Activated T-cell treated with anti-CD3 and anti-CD28 coated beads, Interleukin-2, amount 50 U/mL, for 48 hours (primary cell): ENCODE measurements around the gene NATD1.

ENCODE experiments used
- DNase-seq, 2 experiments: peaks; one replicate each; pipeline ENCODE4 v3.0.0-alpha.2; 2020

The NATD1 gene

GRCh38 chr17:21275047-21275578, 21.9 kb upstream of the NATD1 start:
- peak in 1 of 2 experiments; percentile 34 for DNase-seq

DNA sequence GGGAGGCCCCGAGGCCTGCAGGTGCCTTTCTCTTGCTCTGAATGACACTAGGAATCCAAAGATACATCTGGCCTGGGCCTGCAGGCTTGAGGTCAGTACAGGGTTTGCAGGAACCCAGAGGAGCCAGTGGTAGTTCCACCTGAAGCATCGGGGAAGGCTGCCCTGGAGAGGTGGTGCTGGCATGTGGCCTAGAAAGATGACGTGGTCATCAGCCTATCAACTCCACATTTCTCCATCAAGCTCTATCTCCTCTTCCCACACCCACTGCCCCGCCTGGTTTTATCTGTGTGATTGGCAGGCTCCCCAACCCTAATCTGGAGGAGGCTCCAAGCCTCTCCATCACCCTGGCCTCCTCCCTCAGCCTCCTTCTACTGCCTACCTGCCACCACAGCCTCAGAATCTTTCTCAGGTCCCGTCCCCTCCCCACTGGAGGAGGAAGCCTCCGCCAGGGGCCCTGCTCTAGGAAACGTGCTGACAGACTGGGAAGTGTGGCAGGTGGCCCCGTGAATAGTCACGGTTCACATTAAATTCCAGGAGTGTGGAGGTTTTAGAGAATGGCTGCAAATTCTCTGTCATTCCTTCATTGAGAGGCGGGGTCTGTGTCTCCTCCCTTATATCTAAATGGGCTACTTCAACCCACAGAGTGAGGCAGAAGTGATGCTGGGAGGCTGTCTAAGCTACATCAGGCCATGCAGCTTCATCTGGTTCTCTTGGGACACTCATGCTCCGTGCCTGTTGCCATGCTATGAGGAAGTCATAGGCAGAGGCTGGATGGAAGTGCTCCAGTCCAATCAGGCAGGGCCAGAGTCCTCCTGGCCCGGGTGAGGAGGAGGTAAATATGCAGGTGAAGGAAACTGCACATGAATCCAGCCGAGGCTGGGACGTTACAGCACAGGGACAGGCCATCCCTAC, 19.9 kb upstream of the NATD1 start:
- no peak for DNase-seq

- no peak for DNase-seq
Measured at GRCh38 chr17:21272250-21272649, 19.0 kb upstream of the NATD1 start.

GRCh38 chr17:21271454-21272183, 18.4 kb upstream of the NATD1 start:
- DNase-seq = no peak

GRCh38 chr17:21269394-21269793, 16.2 kb upstream of the NATD1 start:
- DNase-seq = no peak

GRCh38 chr17:21268596-21269188, 15.5 kb upstream of the NATD1 start:
- DNase-seq = no peak

DNA sequence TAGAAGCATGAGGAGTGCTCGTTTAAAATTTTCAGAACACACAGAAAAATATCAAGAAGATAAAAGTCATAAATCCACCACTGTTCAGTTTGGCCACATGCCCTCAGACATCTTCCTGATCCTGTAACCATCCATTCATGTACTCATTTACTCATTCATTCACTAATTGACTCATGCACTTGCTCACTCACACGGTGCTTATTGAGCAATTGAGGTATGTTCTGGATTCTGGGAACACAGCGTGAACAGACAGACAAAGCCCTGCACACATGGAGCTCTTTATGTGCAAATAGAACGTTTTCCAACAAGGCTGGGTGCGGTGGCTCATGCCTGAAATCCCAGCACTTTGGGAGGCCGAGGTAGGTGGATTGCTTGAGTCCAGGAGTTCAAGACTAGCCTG, 10.2 kb upstream of the NATD1 start:
- DNase-seq = no peak

DNA sequence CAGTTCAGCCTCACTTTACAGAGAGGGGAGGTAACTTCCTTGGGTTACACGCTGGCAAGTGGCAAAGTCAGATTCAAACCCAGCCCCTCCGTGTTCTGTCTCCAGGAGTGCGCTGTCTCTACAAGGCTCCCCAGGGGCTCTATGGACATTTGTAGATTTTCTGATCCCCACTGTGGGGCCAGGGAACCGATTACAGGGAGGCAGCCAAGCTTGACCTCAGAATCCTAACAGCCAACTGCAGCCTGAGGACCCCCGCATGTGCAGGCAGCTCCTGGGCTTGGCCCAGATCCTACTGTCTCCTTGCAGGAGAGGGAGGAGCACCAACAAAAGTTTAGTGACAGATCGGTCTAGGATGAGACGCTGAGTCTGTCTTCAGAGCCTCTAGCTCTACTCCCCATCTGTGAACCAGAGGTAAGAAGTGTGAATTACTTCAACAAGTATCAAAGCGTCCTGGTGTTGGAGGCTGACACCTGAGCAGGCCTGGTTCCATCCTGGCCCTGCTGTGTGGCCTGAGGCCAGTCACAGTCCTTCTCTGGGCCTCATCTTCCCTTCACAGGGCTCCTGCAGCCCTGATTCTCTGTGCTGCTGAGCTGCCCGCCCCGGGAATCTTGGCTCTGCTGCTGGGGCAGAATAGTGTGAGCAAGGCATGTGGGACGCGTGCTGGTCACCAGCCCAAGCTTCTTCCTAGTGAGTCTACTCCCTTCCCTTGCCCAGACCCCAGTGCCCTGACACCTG, 9.2 kb upstream of the NATD1 start:
- DNase-seq = no peak

DNA sequence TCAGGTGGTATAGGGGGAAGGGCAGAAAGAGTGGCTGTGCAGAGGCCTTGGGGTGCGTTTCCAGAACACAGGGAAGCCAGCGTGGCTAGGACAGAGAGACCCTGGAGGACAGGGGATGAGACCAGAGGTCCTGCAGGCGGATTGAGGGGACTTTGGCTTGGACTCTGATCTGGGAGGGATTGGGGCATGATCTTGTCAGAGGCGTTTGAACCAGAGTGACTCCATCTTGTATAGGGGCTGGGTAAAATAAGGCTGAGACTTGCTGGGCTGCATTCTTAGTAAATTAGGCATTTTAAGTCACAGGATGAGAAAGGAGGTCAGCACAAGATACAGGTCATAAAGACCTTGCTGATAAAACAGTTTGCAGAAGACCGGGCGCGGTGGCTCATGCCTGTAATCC, 5.4 kb upstream of the NATD1 start:
- no peak for DNase-seq

- DNase-seq = no peak
Measured at GRCh38 chr17:21253646-21254441, 634 bp upstream of the NATD1 start.

DNA sequence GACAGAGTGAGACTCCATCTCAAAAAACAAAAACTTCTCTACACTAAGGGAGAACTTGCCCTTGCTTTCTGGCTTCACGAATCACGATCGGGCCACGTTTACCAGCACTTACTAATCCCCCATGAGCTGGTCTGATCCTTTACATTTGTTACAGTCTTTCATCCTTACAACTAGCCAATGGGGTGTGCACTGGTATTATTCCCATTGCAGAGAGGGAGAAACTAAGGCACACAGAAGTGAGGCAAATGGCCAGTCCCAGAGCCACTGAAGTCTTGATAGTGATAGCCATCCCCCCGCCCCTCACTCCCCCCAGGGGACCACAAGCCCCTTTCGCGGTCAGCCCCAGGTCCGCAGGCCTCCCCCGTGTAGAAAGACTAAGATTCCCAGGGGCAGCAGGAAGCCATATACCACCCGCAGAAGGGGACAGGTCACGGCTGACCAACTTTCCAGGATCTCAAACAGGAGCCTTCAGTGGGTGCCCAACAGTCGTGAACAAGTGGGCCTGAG, 868 bp downstream of the NATD1 start:
- no peak for DNase-seq

- DNase-seq = no peak
Measured at GRCh38 chr17:21251337-21252010, 1.7 kb downstream of the NATD1 start.

DNA sequence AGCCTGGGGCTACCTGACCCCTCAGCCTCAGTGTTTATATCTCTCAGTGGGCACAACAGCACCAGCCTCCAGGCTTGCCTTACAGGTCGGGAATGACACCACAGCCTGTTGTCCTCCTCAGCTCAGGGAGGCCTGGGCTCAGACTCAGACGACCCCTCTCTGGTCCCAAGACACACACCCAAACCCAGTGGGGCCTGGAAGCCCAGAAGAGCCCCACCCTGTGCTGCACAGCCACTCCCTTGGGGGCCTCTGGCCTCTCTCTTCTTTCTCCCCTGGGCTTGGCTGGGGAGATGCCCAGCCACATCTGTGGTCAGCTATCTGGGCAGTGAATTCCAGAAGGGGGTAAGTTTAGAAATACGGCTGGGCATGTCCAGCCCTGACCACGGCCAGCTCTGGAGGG, 2.4 kb downstream of the NATD1 start:
- no peak for DNase-seq

GRCh38 chr17:21249920-21250703, 3.1 kb downstream of the NATD1 start:
- no peak for DNase-seq

DNA sequence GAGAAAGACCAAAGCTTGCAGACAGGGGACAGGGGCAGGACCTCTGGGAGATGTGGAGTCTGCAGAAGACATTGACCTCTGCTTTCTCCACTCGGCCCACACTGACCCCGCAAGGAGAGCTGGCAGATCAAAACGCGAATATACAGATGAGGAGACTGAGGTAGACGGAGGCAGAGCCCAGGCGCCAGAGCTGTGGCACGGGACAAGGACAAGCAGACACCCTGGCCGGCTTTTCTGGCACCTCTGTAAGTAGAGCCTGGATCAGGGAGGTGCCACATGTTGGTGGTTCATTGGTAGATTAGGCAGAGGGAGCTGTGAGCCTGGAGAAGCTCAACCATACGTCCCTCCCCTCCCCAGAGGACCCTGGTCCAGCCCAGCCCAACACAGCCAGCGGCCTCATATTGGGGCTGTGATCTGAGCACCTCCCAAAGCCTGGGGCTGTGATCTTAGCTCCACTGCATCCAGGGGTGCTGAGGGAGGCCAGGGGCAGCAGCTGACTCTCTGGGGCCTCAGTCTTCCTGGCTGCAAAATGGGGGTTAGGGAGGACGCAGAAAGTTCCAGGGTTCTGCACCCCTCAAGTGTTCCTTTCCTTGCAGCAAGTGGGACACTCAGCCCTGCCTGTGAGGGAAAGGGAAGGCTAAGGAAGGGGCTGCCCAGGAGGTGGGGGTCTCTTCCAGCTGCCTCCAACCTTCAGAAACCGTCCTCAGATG, 4.0 kb downstream of the NATD1 start:
- DNase-seq = no peak

DNA sequence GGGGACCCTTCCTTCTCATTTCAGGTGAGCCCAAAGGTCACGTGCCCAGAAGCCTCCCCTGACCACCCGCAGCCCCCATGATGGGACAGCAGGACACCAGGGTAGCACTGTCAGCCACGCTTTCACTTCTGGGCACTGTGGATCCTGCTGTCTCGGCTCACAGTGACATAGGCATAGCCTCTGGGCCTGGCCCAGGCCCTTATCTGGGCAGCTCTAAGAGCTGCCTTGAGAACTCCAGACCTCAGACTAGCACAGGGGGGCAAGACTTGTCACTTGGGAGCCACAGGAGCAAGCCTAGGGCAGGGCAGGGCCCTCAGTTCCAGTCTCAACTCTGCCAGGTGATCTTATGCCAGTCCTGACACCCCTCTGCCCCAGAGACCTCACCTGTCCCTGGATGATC, 4.7 kb downstream of the NATD1 start:
- no peak for DNase-seq

DNA sequence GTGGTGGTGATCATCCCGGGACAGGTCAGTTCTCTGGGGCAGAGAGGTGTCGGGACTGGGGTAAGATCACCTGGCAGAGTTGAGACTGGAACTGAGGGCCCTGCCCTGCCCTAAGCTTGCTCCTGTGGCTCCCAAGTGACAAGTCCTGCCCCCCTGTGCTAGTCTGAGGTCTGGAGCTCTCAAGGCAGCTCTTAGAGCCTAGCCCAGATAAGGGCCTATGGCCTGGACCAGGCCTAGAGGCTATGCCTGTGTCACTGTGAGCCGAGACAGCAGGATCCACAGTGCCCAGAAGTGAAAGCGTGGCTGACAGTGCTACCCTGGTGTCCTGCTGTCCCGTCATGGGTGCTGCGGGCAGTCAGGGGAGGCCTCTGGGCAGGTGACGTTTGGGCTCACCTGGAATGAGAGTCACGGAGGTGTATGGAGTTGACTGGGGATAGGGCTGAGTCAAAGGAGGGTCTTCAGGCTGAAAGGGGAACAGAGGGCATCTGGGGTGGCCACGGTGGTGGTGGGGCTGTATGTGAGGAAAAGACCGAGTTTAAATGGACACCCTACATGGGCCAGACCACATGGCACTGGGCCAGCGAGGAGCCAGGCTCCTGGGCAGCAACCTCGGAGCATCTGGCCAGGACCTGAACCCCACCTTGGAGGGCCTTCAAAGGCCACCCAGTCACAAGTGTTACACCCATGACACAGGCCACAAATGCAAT, 5.5 kb downstream of the NATD1 start:
- no peak for DNase-seq

GRCh38 chr17:21246698-21247097, 6.5 kb downstream of the NATD1 start:
- no peak for DNase-seq

- DNase-seq = no peak
Measured at GRCh38 chr17:21245639-21246084, 7.5 kb downstream of the NATD1 start.
